ENCODE results near the gene ANGPTL2.

Gene ANGPTL2

DNA sequence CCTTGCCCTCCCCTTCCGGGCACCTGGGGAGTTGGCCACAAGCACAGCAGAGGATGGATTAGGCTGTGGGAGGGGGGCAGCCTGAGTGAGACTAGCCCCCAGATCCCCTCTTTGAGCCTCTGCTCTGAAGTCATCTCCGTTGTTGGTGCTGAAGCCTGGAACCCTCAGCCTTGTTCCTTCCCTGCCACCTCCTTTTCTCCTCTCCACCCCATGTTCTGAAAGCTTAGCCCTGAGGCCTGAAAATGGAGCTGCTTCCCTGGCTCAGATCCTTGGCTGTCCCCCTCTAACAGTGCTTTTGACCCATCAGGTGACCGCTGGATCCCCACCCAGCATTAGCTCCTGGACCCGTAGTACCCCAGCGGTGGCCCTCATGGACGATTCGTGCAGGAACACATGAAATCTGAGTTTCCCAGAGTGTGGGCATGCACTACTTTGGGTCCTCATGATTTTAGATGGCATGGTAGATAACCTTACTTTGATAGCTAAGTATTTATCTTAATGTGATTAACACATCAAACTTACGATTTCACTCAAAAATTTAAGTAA lies 21.6 kb upstream of the ANGPTL2 start:
- H3K27me3 ChIP-seq (ENCODE audit: insufficient read depth, poor library complexity, severe bottlenecking) = no peaks in the 10 kb centered on the region
- ATAC-seq (ENCODE audit: low read depth) (no peak), DNase-seq (ENCODE audit: low spot score) (no peak)
- no peak overlapping the region for H3K27ac ChIP-seq (ENCODE audit: poor library complexity, severe bottlenecking)
- TF ChIP-seq, protein P1, sequence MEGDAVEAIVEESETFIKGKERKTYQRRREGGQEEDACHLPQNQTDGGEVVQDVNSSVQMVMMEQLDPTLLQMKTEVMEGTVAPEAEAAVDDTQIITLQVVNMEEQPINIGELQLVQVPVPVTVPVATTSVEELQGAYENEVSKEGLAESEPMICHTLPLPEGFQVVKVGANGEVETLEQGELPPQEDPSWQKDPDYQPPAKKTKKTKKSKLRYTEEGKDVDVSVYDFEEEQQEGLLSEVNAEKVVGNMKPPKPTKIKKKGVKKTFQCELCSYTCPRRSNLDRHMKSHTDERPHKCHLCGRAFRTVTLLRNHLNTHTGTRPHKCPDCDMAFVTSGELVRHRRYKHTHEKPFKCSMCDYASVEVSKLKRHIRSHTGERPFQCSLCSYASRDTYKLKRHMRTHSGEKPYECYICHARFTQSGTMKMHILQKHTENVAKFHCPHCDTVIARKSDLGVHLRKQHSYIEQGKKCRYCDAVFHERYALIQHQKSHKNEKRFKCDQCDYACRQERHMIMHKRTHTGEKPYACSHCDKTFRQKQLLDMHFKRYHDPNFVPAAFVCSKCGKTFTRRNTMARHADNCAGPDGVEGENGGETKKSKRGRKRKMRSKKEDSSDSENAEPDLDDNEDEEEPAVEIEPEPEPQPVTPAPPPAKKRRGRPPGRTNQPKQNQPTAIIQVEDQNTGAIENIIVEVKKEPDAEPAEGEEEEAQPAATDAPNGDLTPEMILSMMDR (IDR thresholded peaks at IDR 0.05; ENCODE audit: poor library complexity, severe bottlenecking) = no peak
- H3K4me1 ChIP-seq (ENCODE audit: insufficient read depth, poor library complexity, severe bottlenecking) = no peaks in the 10 kb centered on the region
- H3K9me3 ChIP-seq (ENCODE audit: severe bottlenecking) = no peaks in the 10 kb centered on the region
- H3K4me3 ChIP-seq (ENCODE audit: severe bottlenecking) = no peak overlapping the region
- no peaks in the 10 kb centered on the region for H3K36me3 ChIP-seq (ENCODE audit: low read depth)

DNA sequence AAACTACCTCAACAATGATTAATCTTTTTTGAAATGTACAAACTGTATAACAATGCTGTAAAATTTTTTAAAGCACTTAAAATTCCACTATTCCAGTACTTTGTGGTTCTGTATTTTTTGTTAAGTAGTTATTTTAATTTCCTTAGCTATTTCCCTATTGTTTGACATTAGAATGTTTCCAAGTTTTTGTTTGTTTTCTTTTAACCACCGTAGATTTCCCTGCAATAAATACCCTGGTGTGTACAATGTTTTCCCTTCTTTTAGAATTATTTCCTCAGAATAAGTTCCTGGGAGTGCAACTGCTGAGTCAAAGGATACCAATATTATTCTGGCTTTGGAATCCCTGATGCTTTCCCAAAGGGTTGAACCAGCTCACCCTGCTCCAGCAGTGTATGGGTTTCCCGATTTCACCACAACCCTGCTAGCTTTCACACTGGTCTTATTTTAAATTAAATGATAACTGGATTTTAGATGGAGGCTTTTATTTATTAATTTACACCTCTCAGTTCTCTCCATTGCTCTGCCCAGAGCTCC lies 20.6 kb upstream of the ANGPTL2 start:
- Histone ChIP-seq H3K27me3 (ENCODE audit: insufficient read depth, poor library complexity, severe bottlenecking) (no peaks in the 10 kb centered on the region), H3K4me3 (ENCODE audit: severe bottlenecking) (no peak overlapping the region), H3K9me3 (ENCODE audit: severe bottlenecking) (no peaks in the 10 kb centered on the region), H3K4me1 (ENCODE audit: insufficient read depth, poor library complexity, severe bottlenecking) (no peaks in the 10 kb centered on the region), H3K36me3 (ENCODE audit: low read depth) (no peaks in the 10 kb centered on the region), H3K27ac (ENCODE audit: poor library complexity, severe bottlenecking) (no peak overlapping the region)
- DNase-seq (ENCODE audit: low spot score) (no peak), ATAC-seq (ENCODE audit: low read depth) (no peak)
- TF ChIP-seq, protein P1 (IDR thresholded peaks at IDR 0.05; ENCODE audit: poor library complexity, severe bottlenecking) = no peak

DNA sequence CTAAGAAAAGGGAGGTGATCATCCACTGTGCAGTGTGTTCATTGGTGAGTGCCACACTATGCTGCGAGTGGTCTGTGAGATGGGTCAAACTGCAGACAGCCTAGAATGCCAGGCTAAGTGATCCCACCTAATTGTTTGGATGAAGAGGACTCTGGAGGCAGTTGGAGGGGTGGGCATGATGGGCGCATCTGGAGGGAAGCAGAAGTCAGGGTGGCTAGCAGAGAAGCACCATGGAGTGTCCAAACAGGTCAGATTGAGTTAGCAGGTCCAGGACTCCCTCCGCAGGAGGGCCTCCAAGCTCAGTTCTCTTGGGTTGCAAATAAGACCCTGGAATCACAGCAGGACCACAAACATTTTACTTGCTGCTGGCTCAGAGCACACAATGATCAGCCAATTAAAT lies 19.9 kb upstream of the ANGPTL2 start:
- no peak for DNase-seq (ENCODE audit: low spot score)
- Histone ChIP-seq H3K4me3 (ENCODE audit: severe bottlenecking) (no peak overlapping the region), H3K9me3 (ENCODE audit: severe bottlenecking) (no peaks in the 10 kb centered on the region), H3K36me3 (ENCODE audit: low read depth) (no peaks in the 10 kb centered on the region), H3K4me1 (ENCODE audit: insufficient read depth, poor library complexity, severe bottlenecking) (no peaks in the 10 kb centered on the region), H3K27ac (ENCODE audit: poor library complexity, severe bottlenecking) (no peak overlapping the region), H3K27me3 (ENCODE audit: insufficient read depth, poor library complexity, severe bottlenecking) (no peaks in the 10 kb centered on the region)
- no peak for ATAC-seq (ENCODE audit: low read depth)
- TF ChIP-seq, protein P1 (IDR thresholded peaks at IDR 0.05; ENCODE audit: poor library complexity, severe bottlenecking) = no peak

DNA sequence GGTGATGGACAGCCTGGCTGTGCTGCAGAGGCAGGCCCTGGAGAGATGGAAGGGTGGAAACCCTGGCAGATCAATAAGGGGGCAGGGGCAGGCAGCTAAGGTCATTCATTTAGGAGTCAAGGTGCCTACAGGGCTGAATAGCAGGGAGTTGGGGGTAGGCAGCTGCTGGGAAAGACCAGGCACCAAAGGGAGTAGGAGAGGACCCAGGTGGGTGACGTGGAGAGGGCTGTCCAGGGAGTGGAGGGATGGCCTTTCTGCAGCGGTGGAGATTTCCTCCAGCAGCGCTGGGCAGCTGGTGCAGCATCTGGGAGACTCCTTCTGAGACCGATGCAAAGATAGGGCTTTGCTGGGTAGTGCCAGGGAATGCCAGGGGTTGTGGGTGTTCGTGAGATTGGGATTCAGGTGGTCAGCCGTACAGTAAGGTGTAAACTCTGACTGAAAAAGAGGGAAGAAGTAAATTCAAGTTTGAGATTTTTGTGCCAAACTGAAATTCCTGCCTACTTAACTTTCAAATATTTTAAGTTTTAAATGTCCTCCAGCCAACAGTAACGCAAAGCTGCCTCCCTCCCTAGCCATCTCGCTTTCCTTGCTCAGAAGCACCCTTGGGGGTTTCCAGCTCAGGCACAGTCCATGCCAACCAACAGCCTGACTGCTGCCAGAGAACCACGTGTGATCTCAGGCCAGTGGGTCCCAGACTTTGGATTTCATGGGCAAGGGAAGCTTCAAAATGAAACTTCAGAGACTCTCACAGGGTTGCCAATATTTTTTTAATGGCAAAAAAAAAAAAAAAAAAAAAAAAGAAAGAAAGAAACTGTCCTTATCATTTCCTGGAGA lies 18.6 kb upstream of the ANGPTL2 start:
- no peak overlapping the region for H3K27ac ChIP-seq (ENCODE audit: poor library complexity, severe bottlenecking)
- no peak overlapping the region for H3K4me3 ChIP-seq (ENCODE audit: severe bottlenecking)
- no peaks in the 10 kb centered on the region for H3K9me3 ChIP-seq (ENCODE audit: severe bottlenecking)
- ATAC-seq (ENCODE audit: low read depth) = no peak
- H3K27me3 ChIP-seq (ENCODE audit: insufficient read depth, poor library complexity, severe bottlenecking) = no peaks in the 10 kb centered on the region
- DNase-seq (ENCODE audit: low spot score) = no peak
- no peaks in the 10 kb centered on the region for H3K36me3 ChIP-seq (ENCODE audit: low read depth)
- TF ChIP-seq, protein P1 (IDR thresholded peaks at IDR 0.05; ENCODE audit: poor library complexity, severe bottlenecking) = no peak
- no peaks in the 10 kb centered on the region for H3K4me1 ChIP-seq (ENCODE audit: insufficient read depth, poor library complexity, severe bottlenecking)

DNA sequence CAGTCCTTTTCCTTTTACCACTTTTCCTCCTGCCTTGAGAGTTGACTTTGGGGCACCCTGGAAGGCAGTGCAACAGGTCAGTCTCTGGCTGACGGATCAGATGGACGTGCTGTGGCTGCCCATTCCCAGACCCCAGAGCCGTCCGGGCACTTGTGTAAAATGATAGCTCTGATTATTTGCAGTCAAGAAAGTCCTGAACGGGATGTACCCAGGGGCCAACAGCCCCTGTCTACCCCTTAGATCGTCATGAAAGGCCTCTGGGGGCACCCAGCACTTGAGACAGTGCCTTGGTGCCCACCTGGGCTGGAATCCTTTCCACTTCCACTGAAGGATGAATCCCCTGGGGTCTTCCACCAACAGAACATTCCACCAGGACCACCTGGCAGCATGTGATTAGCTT lies 17.7 kb upstream of the ANGPTL2 start:
- no peak overlapping the region for H3K27ac ChIP-seq (ENCODE audit: poor library complexity, severe bottlenecking)
- H3K4me1 ChIP-seq (ENCODE audit: insufficient read depth, poor library complexity, severe bottlenecking) = no peaks in the 10 kb centered on the region
- TF ChIP-seq, protein P1 (IDR thresholded peaks at IDR 0.05; ENCODE audit: poor library complexity, severe bottlenecking) = no peak
- H3K4me3 ChIP-seq (ENCODE audit: severe bottlenecking) = no peak overlapping the region
- ATAC-seq (ENCODE audit: low read depth) (no peak), DNase-seq (ENCODE audit: low spot score) (no peak)
- H3K9me3 ChIP-seq (ENCODE audit: severe bottlenecking) = no peaks in the 10 kb centered on the region
- H3K36me3 ChIP-seq (ENCODE audit: low read depth) = no peaks in the 10 kb centered on the region
- H3K27me3 ChIP-seq (ENCODE audit: insufficient read depth, poor library complexity, severe bottlenecking) = no peaks in the 10 kb centered on the region
